ENCODE data around the gene KBTBD2.

- TF ChIP-seq POLR2A (IDR thresholded peaks at IDR 0.05) (no peak), CTCF (IDR thresholded peaks at IDR 0.05) (no peak)
Measured at GRCh38 chr7:32892521-32893206, 1.1 kb upstream of the KBTBD2 start.

Measured in testis (tissue), 2 donors.